ENCODE data around the gene TRIM38. TPM values are rescaled to one million over a fixed set of nuclear protein-coding genes. Genes with fewer than 3 reads are reported as not detected.

The TRIM38 gene
- total RNA-seq, 1 donor from 2014 or later: 8.1 TPM

DNA sequence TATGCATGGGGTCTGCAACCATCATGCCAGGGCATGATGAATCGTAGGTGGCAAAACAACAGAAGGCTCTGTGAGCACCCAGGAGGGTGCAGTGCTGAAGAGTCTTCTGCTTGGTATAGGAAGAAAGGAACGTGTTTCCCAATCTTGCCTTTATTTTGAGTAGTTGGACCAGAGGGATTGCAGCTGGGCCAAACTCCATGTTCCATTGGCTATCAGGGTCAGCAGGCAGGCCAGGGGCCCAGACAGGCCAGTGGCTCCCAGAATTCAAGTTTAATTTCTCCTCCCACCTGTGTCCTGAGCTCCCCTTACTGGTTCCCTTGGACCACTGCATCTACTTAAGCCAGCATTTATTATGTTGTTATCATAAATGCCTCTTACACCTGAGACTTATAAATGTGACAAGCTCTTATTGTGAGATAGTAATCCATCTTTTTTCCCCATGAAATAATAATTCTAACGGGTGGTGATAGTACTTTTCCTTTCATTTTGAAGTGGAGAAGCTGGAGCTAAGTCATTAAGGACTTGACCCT, 918 bp upstream of the TRIM38 start:
- peaks cover 48% of the 10 kb centered on the region for H3K4me1 ChIP-seq
- TF ChIP-seq POLR2AphosphoS5 (IDR thresholded peaks at IDR 0.05; ENCODE audit: insufficient read depth in 1 of 2, low read depth in 1 of 2) (no peak), POLR2A (IDR thresholded peaks at IDR 0.05) (no peak)
- TF ChIP-seq, protein P1, sequence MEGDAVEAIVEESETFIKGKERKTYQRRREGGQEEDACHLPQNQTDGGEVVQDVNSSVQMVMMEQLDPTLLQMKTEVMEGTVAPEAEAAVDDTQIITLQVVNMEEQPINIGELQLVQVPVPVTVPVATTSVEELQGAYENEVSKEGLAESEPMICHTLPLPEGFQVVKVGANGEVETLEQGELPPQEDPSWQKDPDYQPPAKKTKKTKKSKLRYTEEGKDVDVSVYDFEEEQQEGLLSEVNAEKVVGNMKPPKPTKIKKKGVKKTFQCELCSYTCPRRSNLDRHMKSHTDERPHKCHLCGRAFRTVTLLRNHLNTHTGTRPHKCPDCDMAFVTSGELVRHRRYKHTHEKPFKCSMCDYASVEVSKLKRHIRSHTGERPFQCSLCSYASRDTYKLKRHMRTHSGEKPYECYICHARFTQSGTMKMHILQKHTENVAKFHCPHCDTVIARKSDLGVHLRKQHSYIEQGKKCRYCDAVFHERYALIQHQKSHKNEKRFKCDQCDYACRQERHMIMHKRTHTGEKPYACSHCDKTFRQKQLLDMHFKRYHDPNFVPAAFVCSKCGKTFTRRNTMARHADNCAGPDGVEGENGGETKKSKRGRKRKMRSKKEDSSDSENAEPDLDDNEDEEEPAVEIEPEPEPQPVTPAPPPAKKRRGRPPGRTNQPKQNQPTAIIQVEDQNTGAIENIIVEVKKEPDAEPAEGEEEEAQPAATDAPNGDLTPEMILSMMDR (IDR thresholded peaks at IDR 0.05): no peak
- intact Hi-C loops (cut with DNase I): loop anchor here (1.0 kb wide), 1 partner anchor 33 kb away; no protein-coding TSS in a partner anchor
- H3K27ac ChIP-seq: peak overlapping the region; percentile 98
- H3K9me3 ChIP-seq: no peaks in the 10 kb centered on the region
- peaks cover 0 to 16% of the 10 kb centered on the region in 2 donors for H3K36me3 ChIP-seq
- no peak for DNase-seq (ENCODE audit: extremely low spot score in 2 of 2)
- H3K27me3 ChIP-seq: no peaks in the 10 kb centered on the region
- peak overlapping the region; percentile 59 to 71 for H3K4me3 ChIP-seq

DNA sequence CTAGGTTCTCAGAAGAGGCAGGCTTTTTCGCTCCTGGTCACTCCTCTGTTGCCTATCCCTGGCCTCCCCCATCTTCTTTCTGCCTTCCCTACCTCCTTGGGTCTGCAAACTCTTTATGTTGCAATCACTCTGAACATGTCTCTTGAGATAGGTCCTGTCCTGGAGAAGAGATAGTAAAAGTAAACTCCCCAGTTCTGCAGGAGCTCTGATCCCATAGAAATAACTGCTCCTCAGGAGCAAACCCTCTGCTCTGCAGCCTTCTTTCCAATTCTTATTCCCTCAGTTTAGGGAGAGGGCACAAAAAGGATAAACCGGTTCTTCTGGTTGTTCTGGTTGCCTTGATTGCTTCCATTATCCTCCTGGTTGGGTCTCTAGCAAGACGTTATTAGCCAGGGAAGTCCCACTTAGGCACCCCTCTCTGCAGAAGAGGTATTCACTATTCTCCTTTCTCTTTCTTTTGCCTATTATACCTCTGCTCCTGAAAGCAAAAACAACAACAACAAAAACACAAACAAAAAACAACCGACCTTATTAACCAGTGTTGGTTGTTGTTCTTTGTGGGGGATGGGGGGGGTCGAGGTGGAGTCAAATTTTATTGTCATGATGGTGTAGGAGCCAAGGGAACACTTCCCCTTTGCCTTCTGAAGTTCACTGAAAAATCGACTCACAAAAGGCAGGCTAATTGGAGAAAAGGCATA, 973 bp downstream of the TRIM38 start:
- peak overlapping the region; percentile 98 for H3K27ac ChIP-seq
- H3K4me3 ChIP-seq: peak overlapping the region; percentile 59 to 71
- peaks cover 67% of the 10 kb centered on the region for H3K4me1 ChIP-seq
- TF ChIP-seq POLR2A (IDR thresholded peaks at IDR 0.05): no peak
- TF ChIP-seq, protein P1 (IDR thresholded peaks at IDR 0.05): no peak
- TF ChIP-seq POLR2AphosphoS5 (IDR thresholded peaks at IDR 0.05; ENCODE audit: insufficient read depth in 1 of 2, low read depth in 1 of 2): no peak
- H3K36me3 ChIP-seq: peaks cover 0 to 22% of the 10 kb centered on the region in 2 donors
- no peaks in the 10 kb centered on the region for H3K27me3 ChIP-seq
- no peaks in the 10 kb centered on the region for H3K9me3 ChIP-seq
- DNase-seq (ENCODE audit: extremely low spot score in 2 of 2): no peak
- intact Hi-C loops (cut with DNase I): no loop called here

DNA sequence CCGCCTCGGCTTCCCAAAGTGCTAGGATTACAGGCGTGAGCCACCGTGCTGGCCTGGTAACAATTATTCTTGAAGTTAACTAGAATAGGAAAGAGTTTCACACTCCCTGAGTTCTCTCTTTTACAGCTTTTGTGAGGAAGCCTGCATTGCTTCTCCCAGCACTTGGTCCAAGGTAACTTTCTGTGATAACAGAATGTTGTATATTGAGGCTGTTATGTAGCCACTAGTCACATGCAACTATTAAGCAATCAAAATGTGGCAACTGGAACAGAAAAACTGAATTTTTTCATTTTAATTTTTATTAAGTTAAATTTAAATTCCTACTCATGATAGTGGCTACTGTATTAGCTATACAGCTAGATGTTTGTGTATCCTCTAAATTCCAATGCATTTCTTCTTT, 2.5 kb downstream of the TRIM38 start:
- TF ChIP-seq, protein P1 (IDR thresholded peaks at IDR 0.05): no peak
- no peak for TF ChIP-seq POLR2AphosphoS5 (IDR thresholded peaks at IDR 0.05; ENCODE audit: insufficient read depth in 1 of 2, low read depth in 1 of 2)
- no peak for TF ChIP-seq POLR2A (IDR thresholded peaks at IDR 0.05)
- Histone ChIP-seq H3K27ac (no peak overlapping the region), H3K36me3 (peaks cover 0 to 36% of the 10 kb centered on the region in 2 donors), H3K9me3 (no peaks in the 10 kb centered on the region), H3K27me3 (no peaks in the 10 kb centered on the region), H3K4me3 (no peak overlapping the region), H3K4me1 (peaks cover 73% of the 10 kb centered on the region)
- DNase-seq (ENCODE audit: extremely low spot score in 2 of 2): no peak
- intact Hi-C loops (cut with DNase I): no loop called here

- no peaks in the 10 kb centered on the region for H3K27me3 ChIP-seq
- no peak overlapping the region for H3K27ac ChIP-seq
- H3K9me3 ChIP-seq: no peaks in the 10 kb centered on the region
- H3K36me3 ChIP-seq: peaks cover 0 to 49% of the 10 kb centered on the region in 2 donors
- intact Hi-C loops (cut with DNase I): no loop called here
- H3K4me1 ChIP-seq: peaks cover 80% of the 10 kb centered on the region
- TF ChIP-seq POLR2AphosphoS5 (IDR thresholded peaks at IDR 0.05; ENCODE audit: insufficient read depth in 1 of 2, low read depth in 1 of 2) (no peak), POLR2A (IDR thresholded peaks at IDR 0.05) (no peak)
- TF ChIP-seq, protein P1 (IDR thresholded peaks at IDR 0.05): no peak
- peak overlapping the region in 1 of 2 donors; percentile 1 for H3K4me3 ChIP-seq
- DNase-seq (ENCODE audit: extremely low spot score in 2 of 2): no peak
These were observed 4.1 kb downstream of the TRIM38 start for GRCh38 chr6:25966711-25967110.

DNA sequence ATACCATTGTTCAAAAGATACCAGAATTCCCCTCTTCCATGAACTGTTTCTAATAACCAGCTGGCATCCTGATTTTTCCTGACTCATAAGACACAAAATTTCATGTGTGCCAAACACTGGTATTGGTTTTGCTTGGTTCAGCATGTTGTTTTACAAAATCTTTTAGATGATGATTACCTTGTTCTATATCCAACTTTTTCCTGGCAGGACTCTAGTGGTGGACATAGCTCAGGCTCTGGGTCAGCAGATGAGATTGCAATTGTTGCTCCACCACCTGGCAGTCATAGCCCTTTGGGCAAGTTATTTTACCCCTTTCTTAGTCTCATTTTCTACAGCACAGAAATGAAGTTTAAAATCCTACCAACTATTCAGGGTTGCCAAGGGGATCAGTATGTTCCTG, 6.2 kb downstream of the TRIM38 start:
- Histone ChIP-seq H3K27me3 (no peaks in the 10 kb centered on the region), H3K4me1 (peaks cover 70% of the 10 kb centered on the region), H3K9me3 (no peaks in the 10 kb centered on the region), H3K36me3 (peaks cover 0 to 70% of the 10 kb centered on the region in 2 donors), H3K27ac (no peak overlapping the region), H3K4me3 (no peak overlapping the region)
- intact Hi-C loops (cut with DNase I): no loop called here
- TF ChIP-seq POLR2AphosphoS5 (IDR thresholded peaks at IDR 0.05; ENCODE audit: insufficient read depth in 1 of 2, low read depth in 1 of 2): no peak
- TF ChIP-seq, protein P1 (IDR thresholded peaks at IDR 0.05): no peak
- no peak for DNase-seq (ENCODE audit: extremely low spot score in 2 of 2)
